Smooth muscle cell (in vitro differentiated cells): ENCODE data around the gene KRTAP3-2. TPM values are rescaled to one million over a fixed set of nuclear protein-coding genes. Genes with fewer than 3 reads are reported as not detected.

Experiments used
- DNase-seq: peaks from one replicate; lab custom pipeline; 2025; ENCODE audit not compliant: unreplicated experiment; lab: John Stamatoyannopoulos, UW
- H2AFZ ChIP-seq: fragments of 200-600 bp; sonication (generic); 2 replicates; pipeline ENCODE4 v1.6.0; 2016; ENCODE audit warnings: antibody characterized with exemption, low read depth, mild to moderate bottlenecking
- H3F3A ChIP-seq: fragments of 200-600 bp; sonication (generic); 2 replicates; pipeline ENCODE4 v1.6.0; 2017; ENCODE audit warnings: antibody characterized with exemption, low read depth
- H3K27ac ChIP-seq: fragments of 200-600 bp; sonication (generic); 2 replicates; pipeline ENCODE4 v1.5.1; 2016; ENCODE audit warnings: low read depth, mild to moderate bottlenecking
- H3K27me3 ChIP-seq: fragments of 200-600 bp; sonication (generic); 2 replicates; pipeline ENCODE4 v1.6.1; 2016; ENCODE audit warnings: low read depth, mild to moderate bottlenecking
- H3K36me3 ChIP-seq: fragments of 200-600 bp; sonication (generic); 2 replicates; pipeline ENCODE4 v1.5.1; 2016; ENCODE audit warnings: low read depth
- H3K4me1 ChIP-seq: fragments of 200-600 bp; sonication (generic); 2 replicates; pipeline ENCODE4 v1.5.1; 2016; ENCODE audit warnings: low read depth
- H3K4me2 ChIP-seq: fragments of 200-600 bp; sonication (generic); 2 replicates; pipeline ENCODE4 v1.6.0; 2016; ENCODE audit warnings: mild to moderate bottlenecking
- H3K4me3 ChIP-seq: fragments of 200-600 bp; sonication (generic); 2 replicates; pipeline ENCODE4 v1.5.1; 2016; ENCODE audit warnings: mild to moderate bottlenecking
- H3K79me2 ChIP-seq: fragments of 200-600 bp; sonication (generic); 2 replicates; pipeline ENCODE4 v1.6.0; 2016; ENCODE audit warnings: low read depth, mild to moderate bottlenecking
- H3K9ac ChIP-seq: fragments of 200-600 bp; sonication (generic); 2 replicates; pipeline ENCODE4 v1.6.0; 2016; ENCODE audit warnings: low read depth
- H3K9me3 ChIP-seq: fragments of 200-600 bp; sonication (generic); replicated peaks from 2 replicates; pipeline ENCODE4 v1.5.1; 2016; ENCODE audit warnings: low read depth
- H4K20me1 ChIP-seq: fragments of 200-600 bp; sonication (generic); 2 replicates; pipeline ENCODE4 v1.6.0; 2016; ENCODE audit warnings: low read depth
- CTCF ChIP-seq: fragments of 200-600 bp; sonication (generic); IDR thresholded peaks from 2 replicates; pipeline ENCODE4 v1.5.1; 2017; ENCODE audit warnings: borderline replicate concordance, mild to moderate bottlenecking, antibody characterized with exemption; ENCODE audit not compliant: insufficient read depth, poor library complexity, severe bottlenecking
- WGBS: methylation state at CpG from one replicate; pipeline ENCODE4 v1.1.7; 2016; ENCODE audit warnings: low lambda C conversion rate; 5-methylcytosine and 5-hydroxymethylcytosine counted together
- polyA plus RNA-seq: library from polyadenylated mRNA; unstranded; fragments of >200 nt; fragmentation: Nextera tagmentation; extraction: Ambion mirVana; gene quantifications from 2 replicates; pipeline ENCODE4 v1.2.1, GENCODE V29; 2016
- total RNA-seq: library from RNA; depleted of rRNA; stranded (reverse); fragments of >200 nt; gene quantifications from 2 replicates; pipeline ENCODE4 v1.2.3, GENCODE V29; 2014

KRTAP3-2 gene
- total and polyA plus RNA-seq, 2 experiments from 2014 or later: not detected

- Histone ChIP-seq H3K4me1 (no peaks in the 10 kb centered on the region), H3K9ac (no peak overlapping the region), H3K4me3 (no peak overlapping the region), H3K4me2 (no peak overlapping the region), H3K9me3 (no peaks in the 10 kb centered on the region), H2AFZ (no peak overlapping the region), H3K27ac (no peak overlapping the region), H3K36me3 (no peaks in the 10 kb centered on the region), H4K20me1 (no peaks in the 10 kb centered on the region), H3F3A (no peaks in the 10 kb centered on the region), H3K79me2 (no peaks in the 10 kb centered on the region), H3K27me3 (no peaks in the 10 kb centered on the region)
- TF ChIP-seq CTCF: no peak
- DNase-seq: no peak
- WGBS: 79% methylated on average over 7 of the region's 7 CpGs
Observed at GRCh38 chr17:41015454-41015853, 15.7 kb upstream of the KRTAP3-2 start.

GRCh38 chr17:41013606-41014005 lies 13.9 kb upstream of the KRTAP3-2 start:
- no peak for TF ChIP-seq CTCF
- no peaks in the 10 kb centered on the region for H3K9me3 ChIP-seq
- no peaks in the 10 kb centered on the region for H3K36me3 ChIP-seq
- WGBS: 52% methylated on average over 1 of the region's 1 CpG
- no peaks in the 10 kb centered on the region for H3F3A ChIP-seq
- no peak overlapping the region for H3K4me2 ChIP-seq
- H2AFZ ChIP-seq: no peak overlapping the region
- no peak overlapping the region for H3K4me3 ChIP-seq
- no peak for DNase-seq
- no peaks in the 10 kb centered on the region for H3K27me3 ChIP-seq
- no peak overlapping the region for H3K27ac ChIP-seq
- no peaks in the 10 kb centered on the region for H4K20me1 ChIP-seq
- H3K79me2 ChIP-seq: no peaks in the 10 kb centered on the region
- no peak overlapping the region for H3K9ac ChIP-seq
- H3K4me1 ChIP-seq: peaks cover 5% of the 10 kb centered on the region

- DNase-seq: no peak
- no peaks in the 10 kb centered on the region for H3K27me3 ChIP-seq
- no peaks in the 10 kb centered on the region for H3K79me2 ChIP-seq
- H4K20me1 ChIP-seq: no peaks in the 10 kb centered on the region
- H3K4me3 ChIP-seq: no peak overlapping the region
- no peak overlapping the region for H3K27ac ChIP-seq
- no peak overlapping the region for H3K4me2 ChIP-seq
- 39% methylated on average over 3 of the region's 3 CpGs for WGBS
- no peak overlapping the region for H3K9ac ChIP-seq
- H3K4me1 ChIP-seq: peaks cover 5% of the 10 kb centered on the region
- no peak overlapping the region for H2AFZ ChIP-seq
- no peaks in the 10 kb centered on the region for H3K36me3 ChIP-seq
- no peak for TF ChIP-seq CTCF
- no peaks in the 10 kb centered on the region for H3K9me3 ChIP-seq
- H3F3A ChIP-seq: no peaks in the 10 kb centered on the region
Observed at GRCh38 chr17:41013181-41013580, 13.5 kb upstream of the KRTAP3-2 start.

GRCh38 chr17:41012326-41013120 lies 12.8 kb upstream of the KRTAP3-2 start:
- Histone ChIP-seq H3K27me3 (no peaks in the 10 kb centered on the region), H3K79me2 (no peaks in the 10 kb centered on the region), H3F3A (no peaks in the 10 kb centered on the region), H3K9ac (no peak overlapping the region), H2AFZ (no peak overlapping the region), H3K4me1 (peaks cover 5% of the 10 kb centered on the region), H3K36me3 (no peaks in the 10 kb centered on the region), H3K9me3 (no peaks in the 10 kb centered on the region), H3K27ac (no peak overlapping the region), H3K4me2 (no peak overlapping the region), H4K20me1 (no peaks in the 10 kb centered on the region), H3K4me3 (no peak overlapping the region)
- 84% methylated on average over 6 of the region's 6 CpGs for WGBS
- DNase-seq: no peak
- no peak for TF ChIP-seq CTCF
